DMS79 treated with DMSO at 0.1 percent for 48 hours (cell line): ENCODE data around the gene SPATA31E1.
"Not testable (repeated sequence)": the region's sequence is repeated elsewhere in the genome, so short reads cannot be mapped to it uniquely, and the experiment has no call there.

Experiments used
- DNase-seq: peaks from one replicate; lab custom pipeline; 2025; lab: John Stamatoyannopoulos, UW

SPATA31E1 gene

GRCh38 chr9:87886210-87886932, 3.7 kb downstream of the SPATA31E1 start:
- no peak for DNase-seq

- no peak for DNase-seq
These were observed 4.3 kb downstream of the SPATA31E1 start for GRCh38 chr9:87886933-87887505.

GRCh38 chr9:87887661-87888480, 5.2 kb downstream of the SPATA31E1 start:
- DNase-seq: no peak

- no peak for DNase-seq
These were observed 5.8 kb downstream of the SPATA31E1 start for GRCh38 chr9:87888501-87888900.

- DNase-seq: no peak
These were observed 6.6 kb downstream of the SPATA31E1 start for GRCh38 chr9:87889065-87889881.

- no peak for DNase-seq
These were observed 7.2 kb downstream of the SPATA31E1 start for GRCh38 chr9:87889882-87890252.

GRCh38 chr9:87890837-87891236, 8.2 kb downstream of the SPATA31E1 start:
- DNase-seq: no peak

- DNase-seq: no peak
These were observed 9.1 kb downstream of the SPATA31E1 start for GRCh38 chr9:87891754-87892153.

GRCh38 chr9:87892956-87893355, 10.3 kb downstream of the SPATA31E1 start:
- no peak for DNase-seq

GRCh38 chr9:87894998-87895625, 12.4 kb downstream of the SPATA31E1 start:
- no peak for DNase-seq

- DNase-seq: no peak
These were observed 14.2 kb downstream of the SPATA31E1 start for GRCh38 chr9:87896891-87897290.

- no peak for DNase-seq
These were observed 15.5 kb downstream of the SPATA31E1 start for GRCh38 chr9:87898151-87898550.

- DNase-seq: not testable (repeated sequence)
These were observed 19.7 kb downstream of the SPATA31E1 start for GRCh38 chr9:87902371-87902770.

GRCh38 chr9:87909310-87910041, 26.8 kb downstream of the SPATA31E1 start:
- peak; percentile 2 for DNase-seq

- no peak for DNase-seq
These were observed 28.1 kb downstream of the SPATA31E1 start for GRCh38 chr9:87910821-87911220.

- not testable (repeated sequence) for DNase-seq
These were observed 35.0 kb downstream of the SPATA31E1 start, which contains the start of gene SPATA31C1 for GRCh38 chr9:87917662-87918061. TSS of gene SPATA31C1 (plus strand) at chr9:87917962.

GRCh38 chr9:87919013-87919412, 36.3 kb downstream of the SPATA31E1 start:
- not testable (repeated sequence) for DNase-seq

- not testable (repeated sequence) for DNase-seq
These were observed 38.9 kb downstream of the SPATA31E1 start for GRCh38 chr9:87921561-87921960.

- DNase-seq: not testable (repeated sequence)
These were observed 40.3 kb downstream of the SPATA31E1 start for GRCh38 chr9:87923012-87923411.

GRCh38 chr9:87924851-87925250, 42.2 kb downstream of the SPATA31E1 start:
- not testable (repeated sequence) for DNase-seq

- not testable (repeated sequence) for DNase-seq
These were observed 46.5 kb downstream of the SPATA31E1 start for GRCh38 chr9:87929152-87929551.
